PC-9 (cell line): ENCODE results near the gene CCDC148. TPM values are rescaled to one million over a fixed set of nuclear protein-coding genes. Genes with fewer than 3 reads are reported as not detected.

Source experiments
- BruUV-seq: library from RNA; stranded (reverse); fragments of 400-500 nt; replicated peaks from 2 replicates; lab custom pipeline; 2021; lab: Mats Ljungman, UMichigan
- CTCF ChIA-PET: fragments of 300-600 bp; sonication (Branson Sonifier 250); formaldehyde crosslinking; loops from one replicate; lab custom pipeline; 2022; ENCODE audit warnings: antibody characterized with exemption; lab: Charles Lee
- POLR2A ChIA-PET: fragments of 300-600 bp; sonication (Branson Sonifier 250); formaldehyde crosslinking; loops from one replicate; lab custom pipeline; 2022; ENCODE audit warnings: antibody characterized with exemption; ENCODE audit not compliant: unreplicated experiment; lab: Charles Lee
- DNase-seq, 2 experiments: peaks; one replicate each; pipeline versions ENCODE4 v3.0.0 to v3.0.0-alpha.2; 2015 to 2022; ENCODE audit warnings: mixed read lengths in 1 of 2
- H2AFZ ChIP-seq: fragments of 200-600 bp; sonication (generic); 2 replicates; pipeline ENCODE4 v1.8.1; 2017; ENCODE audit warnings: antibody characterized with exemption
- H3F3A ChIP-seq: fragments of 200-600 bp; sonication (generic); 2 replicates; pipeline ENCODE4 v1.8.1; 2017; ENCODE audit warnings: antibody characterized with exemption, mild to moderate bottlenecking, low read depth; ENCODE audit not compliant: insufficient read depth
- H3K27ac ChIP-seq: fragments of 200-600 bp; sonication (generic); 2 replicates; pipeline ENCODE4 v1.6.1; 2016; ENCODE audit warnings: mixed run types
- H3K27me3 ChIP-seq: fragments of 200-600 bp; sonication (generic); 2 replicates; pipeline ENCODE4 v1.6.1; 2016; ENCODE audit warnings: low read depth, mixed run types; ENCODE audit not compliant: insufficient read depth
- H3K36me3 ChIP-seq: fragments of 200-600 bp; sonication (generic); 2 replicates; pipeline ENCODE4 v1.6.1; 2016; ENCODE audit warnings: low read depth, mixed run types
- H3K4me1 ChIP-seq: fragments of 200-600 bp; sonication (generic); replicated peaks from 2 replicates; pipeline ENCODE4 v1.6.1; 2016; ENCODE audit warnings: mixed run types; ENCODE audit not compliant: insufficient read depth
- H3K4me2 ChIP-seq: fragments of 200-600 bp; sonication (generic); 2 replicates; pipeline ENCODE4 v1.6.1; 2017; ENCODE audit warnings: mixed run types
- H3K4me3 ChIP-seq: fragments of 200-600 bp; sonication (generic); 2 replicates; pipeline ENCODE4 v1.6.1; 2016; ENCODE audit warnings: mixed run types
- H3K79me2 ChIP-seq: fragments of 200-600 bp; sonication (generic); 2 replicates; pipeline ENCODE4 v1.6.1; 2017; ENCODE audit warnings: low read depth, mixed run types
- H3K9me2 ChIP-seq: fragments of 200-600 bp; sonication (generic); 2 replicates; pipeline ENCODE4 v1.8.1; 2017; ENCODE audit warnings: mild to moderate bottlenecking; ENCODE audit not compliant: insufficient read depth
- H3K9me3 ChIP-seq: fragments of 200-600 bp; sonication (generic); 2 replicates; pipeline ENCODE4 v1.8.1; 2016; ENCODE audit warnings: low read depth; ENCODE audit not compliant: insufficient read depth
- H4K20me1 ChIP-seq: fragments of 200-600 bp; sonication (generic); 2 replicates; pipeline ENCODE4 v1.8.1; 2017; ENCODE audit not compliant: insufficient read depth
- CTCF ChIP-seq: fragments of 200-600 bp; sonication (generic); conservative IDR thresholded peaks from 2 replicates; pipeline ENCODE4 v1.6.1; 2017; ENCODE audit warnings: mixed run types, antibody characterized with exemption, mild to moderate bottlenecking, moderate library complexity
- EZH2 ChIP-seq: fragments of 200-600 bp; sonication (generic); IDR thresholded peaks from 2 replicates; pipeline ENCODE4 v1.8.0; 2017; ENCODE audit warnings: antibody characterized with exemption, low read depth
- intact Hi-C: fragments of 100-400 bp; cut with micrococcal nuclease; formaldehyde crosslinking; loops from one replicate; pipeline ENCODE4 v1.10.0; 2022; ENCODE audit not compliant: unreplicated experiment
- total RNA-seq: library from RNA; stranded (reverse); gene quantifications from 2 replicates; pipeline ENCODE4 v1.2.3, GENCODE V29; 2021

CCDC148 gene
- total RNA-seq, 1 experiment from 2014 or later, result 1.8 TPM

- H3K36me3 ChIP-seq, result no peaks in the 10 kb centered on the region
- TF ChIP-seq CTCF (no peak), EZH2 (no peak)
- H3K27ac ChIP-seq, result no peak overlapping the region
- no peak overlapping the region for H3K4me2 ChIP-seq
- no peak for DNase-seq
- CTCF ChIA-PET, result no interaction called here
- BruUV-seq, result no TSS peak
- intact Hi-C loops, result no loop called here
- no peaks in the 10 kb centered on the region for H3F3A ChIP-seq
- H3K9me3 ChIP-seq, result no peaks in the 10 kb centered on the region
- POLR2A ChIA-PET, result no interaction called here
- peaks cover 57% of the 10 kb centered on the region for H3K79me2 ChIP-seq
- peaks cover 12% of the 10 kb centered on the region; the same call in 1 of the 2 replicates for H3K4me1 ChIP-seq
- H4K20me1 ChIP-seq, result no peaks in the 10 kb centered on the region
- no peak overlapping the region for H2AFZ ChIP-seq
- H3K27me3 ChIP-seq, result no peaks in the 10 kb centered on the region
- no peak overlapping the region for H3K4me3 ChIP-seq
- no peaks in the 10 kb centered on the region for H3K9me2 ChIP-seq
Observed at GRCh38 chr2:158486150-158486969, 29.8 kb upstream of the CCDC148 start.

- Histone ChIP-seq H3K9me3 (no peaks in the 10 kb centered on the region), H3K4me2 (no peak overlapping the region), H2AFZ (no peak overlapping the region), H3K27me3 (no peaks in the 10 kb centered on the region), H3K4me1 (peaks cover 12% of the 10 kb centered on the region; the same call in 1 of the 2 replicates), H3K4me3 (no peak overlapping the region), H3K27ac (no peak overlapping the region), H3K9me2 (no peaks in the 10 kb centered on the region), H4K20me1 (no peaks in the 10 kb centered on the region), H3K36me3 (no peaks in the 10 kb centered on the region), H3K79me2 (peaks cover 45% of the 10 kb centered on the region), H3F3A (no peaks in the 10 kb centered on the region)
- ChIA-PET POLR2A (no interaction called here), CTCF (no interaction called here)
- BruUV-seq, result no TSS peak
- intact Hi-C loops, result no loop called here
- no peak for TF ChIP-seq CTCF
- no peak for TF ChIP-seq EZH2
- no peak for DNase-seq
Observed at GRCh38 chr2:158484892-158485556, 28.5 kb upstream of the CCDC148 start.

- no peaks in the 10 kb centered on the region for H3K27me3 ChIP-seq
- no peaks in the 10 kb centered on the region for H3K9me3 ChIP-seq
- POLR2A ChIA-PET, result no interaction called here
- intact Hi-C loops, result no loop called here
- no peak overlapping the region for H3K27ac ChIP-seq
- H3K4me3 ChIP-seq, result no peak overlapping the region
- no peaks in the 10 kb centered on the region for H3K9me2 ChIP-seq
- no peak overlapping the region for H2AFZ ChIP-seq
- TF ChIP-seq CTCF (no peak), EZH2 (no peak)
- H3K79me2 ChIP-seq, result peaks cover 36% of the 10 kb centered on the region
- no peaks in the 10 kb centered on the region for H3K36me3 ChIP-seq
- H4K20me1 ChIP-seq, result no peaks in the 10 kb centered on the region
- CTCF ChIA-PET, result no interaction called here
- BruUV-seq, result no TSS peak
- H3F3A ChIP-seq, result no peaks in the 10 kb centered on the region
- peaks cover 12% of the 10 kb centered on the region; the same call in 1 of the 2 replicates for H3K4me1 ChIP-seq
- DNase-seq, result no peak
- no peak overlapping the region for H3K4me2 ChIP-seq
Observed at GRCh38 chr2:158482594-158482993, 26.0 kb upstream of the CCDC148 start.
